ENCODE measurements around the gene C16orf95. TPM values are rescaled to one million over a fixed set of nuclear protein-coding genes. Genes with fewer than 3 reads are reported as not detected.

Gene C16orf95
- total RNA-seq, 2 donors from 2014 or later = 0.91 to 8.0 TPM

DNA sequence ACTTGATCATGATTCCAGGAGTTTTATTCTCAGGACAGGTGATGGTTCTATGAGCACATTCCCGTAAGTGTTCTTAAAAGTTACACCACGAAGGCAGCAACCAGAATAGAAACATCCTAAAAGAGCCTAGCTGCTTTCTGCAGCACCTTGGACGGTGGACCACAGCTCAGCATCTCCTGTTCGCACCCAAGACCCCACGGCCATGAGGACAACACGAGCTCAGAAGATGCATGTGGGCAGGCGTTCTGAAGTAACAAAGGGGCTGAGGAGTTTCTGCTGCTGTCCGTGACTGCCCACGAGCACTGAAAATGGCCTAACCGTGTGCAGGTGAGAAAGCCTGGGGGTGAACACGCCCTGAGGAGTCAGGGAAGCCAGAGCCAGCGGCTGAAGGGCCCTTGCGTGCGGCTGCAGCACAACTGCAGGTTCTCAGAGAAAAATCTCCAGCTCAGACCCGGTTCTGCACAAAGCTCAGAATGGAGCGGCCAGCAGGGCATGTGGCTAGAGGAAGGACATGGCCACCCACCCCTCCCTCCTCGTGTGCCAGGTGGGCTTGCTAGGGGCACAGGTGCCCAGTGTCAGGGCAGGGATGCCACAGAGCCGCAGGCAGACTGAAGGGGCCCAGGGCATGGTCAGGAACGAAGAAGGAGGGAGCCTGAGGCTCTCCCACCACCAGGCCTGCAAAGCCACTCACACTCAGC lies 10.8 kb upstream of the C16orf95 start:
- Histone ChIP-seq H3K4me3 (no peak overlapping the region), H3K4me1 (replicated peaks) (no peaks in the 10 kb centered on the region), H3K27me3 (replicated peaks; ENCODE audit: insufficient read depth) (no peaks in the 10 kb centered on the region), H3K36me3 (peaks cover under 1 to 8% of the 10 kb centered on the region in 2 donors), H3K9me3 (no peaks in the 10 kb centered on the region), H3K27ac (no peak overlapping the region)
- intact Hi-C loops (cut with DNase I) = no loop called here
- 92% methylated on average over 19 of the region's 19 CpGs for WGBS
- no peak for DNase-seq (ENCODE audit: low spot score)
- TF ChIP-seq, protein P1, sequence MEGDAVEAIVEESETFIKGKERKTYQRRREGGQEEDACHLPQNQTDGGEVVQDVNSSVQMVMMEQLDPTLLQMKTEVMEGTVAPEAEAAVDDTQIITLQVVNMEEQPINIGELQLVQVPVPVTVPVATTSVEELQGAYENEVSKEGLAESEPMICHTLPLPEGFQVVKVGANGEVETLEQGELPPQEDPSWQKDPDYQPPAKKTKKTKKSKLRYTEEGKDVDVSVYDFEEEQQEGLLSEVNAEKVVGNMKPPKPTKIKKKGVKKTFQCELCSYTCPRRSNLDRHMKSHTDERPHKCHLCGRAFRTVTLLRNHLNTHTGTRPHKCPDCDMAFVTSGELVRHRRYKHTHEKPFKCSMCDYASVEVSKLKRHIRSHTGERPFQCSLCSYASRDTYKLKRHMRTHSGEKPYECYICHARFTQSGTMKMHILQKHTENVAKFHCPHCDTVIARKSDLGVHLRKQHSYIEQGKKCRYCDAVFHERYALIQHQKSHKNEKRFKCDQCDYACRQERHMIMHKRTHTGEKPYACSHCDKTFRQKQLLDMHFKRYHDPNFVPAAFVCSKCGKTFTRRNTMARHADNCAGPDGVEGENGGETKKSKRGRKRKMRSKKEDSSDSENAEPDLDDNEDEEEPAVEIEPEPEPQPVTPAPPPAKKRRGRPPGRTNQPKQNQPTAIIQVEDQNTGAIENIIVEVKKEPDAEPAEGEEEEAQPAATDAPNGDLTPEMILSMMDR (IDR thresholded peaks at IDR 0.05) = no peak
- TF ChIP-seq POLR2A (IDR thresholded peaks at IDR 0.05) (no peak), POLR2AphosphoS5 (IDR thresholded peaks at IDR 0.05) (no peak)

DNA sequence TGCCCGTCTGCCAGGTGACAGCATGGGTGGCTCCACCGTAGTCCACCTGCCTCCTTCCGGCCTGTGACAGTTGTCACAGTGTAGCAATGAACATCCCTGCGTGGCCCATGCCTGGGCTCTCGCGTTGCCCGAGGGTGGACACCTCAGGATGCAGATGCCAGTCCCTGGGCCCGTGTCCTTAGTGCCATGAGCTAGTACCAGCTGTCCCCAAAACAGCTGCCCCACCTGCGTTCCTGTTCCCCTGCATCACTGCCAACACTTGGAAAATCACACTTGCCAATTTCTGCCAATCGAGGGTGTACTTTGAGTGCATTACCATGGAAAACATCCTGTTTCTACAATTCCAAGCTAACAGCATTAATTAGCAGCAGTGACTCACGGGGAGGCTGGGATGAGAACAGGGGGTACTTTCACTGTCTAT lies 9.0 kb upstream of the C16orf95 start:
- Histone ChIP-seq H3K36me3 (peaks cover 0 to 8% of the 10 kb centered on the region in 2 donors), H3K27me3 (replicated peaks; ENCODE audit: insufficient read depth) (no peaks in the 10 kb centered on the region), H3K9me3 (no peaks in the 10 kb centered on the region), H3K27ac (no peak overlapping the region), H3K4me3 (no peak overlapping the region), H3K4me1 (replicated peaks) (no peaks in the 10 kb centered on the region)
- no peak for TF ChIP-seq POLR2A (IDR thresholded peaks at IDR 0.05)
- TF ChIP-seq POLR2AphosphoS5 (IDR thresholded peaks at IDR 0.05) = no peak
- TF ChIP-seq, protein P1 (IDR thresholded peaks at IDR 0.05) = no peak
- no peak for DNase-seq (ENCODE audit: low spot score)
- 68% methylated on average over 11 of the region's 11 CpGs for WGBS
- intact Hi-C loops (cut with DNase I) = no loop called here

DNA sequence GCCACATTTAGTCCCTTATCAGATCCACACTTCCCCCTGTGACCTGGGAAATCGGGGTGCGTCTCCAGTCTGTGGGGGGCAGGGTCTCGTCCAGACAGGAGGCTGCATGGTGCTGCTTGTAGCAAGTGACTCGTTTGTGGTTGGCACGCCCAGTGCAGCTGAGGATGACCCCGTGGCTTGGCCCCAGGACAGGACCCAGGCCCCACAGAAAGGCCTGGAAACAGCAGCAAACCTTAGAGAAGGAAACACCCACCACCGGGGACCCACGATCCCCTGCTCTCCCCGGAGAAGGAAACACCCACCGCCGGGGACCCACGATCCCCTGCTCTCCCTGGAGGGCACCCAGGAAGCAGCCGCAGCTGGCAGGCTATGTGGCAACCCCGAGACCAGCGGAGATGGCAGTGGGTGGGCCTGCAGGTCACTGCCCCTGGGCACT lies 8.2 kb upstream of the C16orf95 start:
- no peak for DNase-seq (ENCODE audit: low spot score)
- 72% methylated on average over 15 of the region's 15 CpGs for WGBS

DNA sequence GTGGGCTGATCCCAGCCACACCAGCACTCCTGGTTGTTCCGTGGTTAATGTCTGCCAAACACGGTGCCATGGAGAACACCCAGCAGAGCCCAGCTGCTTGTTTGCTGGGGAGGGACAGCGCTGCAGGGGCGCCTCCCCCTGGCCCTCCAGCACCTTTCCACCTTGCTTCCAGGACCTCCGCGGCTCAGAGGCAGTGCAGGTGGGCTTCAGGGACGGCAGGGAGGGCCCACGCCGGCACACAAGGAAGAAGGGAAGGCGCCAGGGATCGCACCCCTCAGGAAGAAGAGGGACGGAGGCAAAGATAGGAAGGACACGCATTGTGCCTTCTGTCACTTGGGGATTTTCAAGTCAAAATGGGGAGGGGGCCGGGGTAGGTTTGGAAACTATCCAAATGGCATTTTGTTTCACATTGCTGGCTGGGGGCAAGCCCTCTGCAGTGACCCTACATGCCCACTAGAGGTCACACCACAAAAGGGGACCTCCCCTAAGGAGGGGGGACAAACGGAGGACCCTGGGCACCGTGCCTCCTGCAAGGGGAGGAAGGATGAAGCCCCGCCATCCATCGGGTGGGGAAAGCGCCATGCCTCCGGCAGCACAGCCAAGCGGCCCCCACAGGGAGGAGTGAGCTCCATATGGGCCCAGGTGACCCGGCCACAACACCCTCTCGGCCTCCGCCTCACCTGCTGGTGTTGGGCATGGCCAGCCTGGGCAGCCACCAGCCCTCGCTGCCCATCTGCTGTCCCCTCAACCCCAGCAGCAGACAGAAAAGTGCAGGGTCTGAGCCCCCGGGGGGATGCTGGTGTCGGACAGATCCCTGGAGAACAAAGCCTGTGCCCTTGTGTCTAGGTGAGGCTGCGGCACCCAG lies 7.5 kb upstream of the C16orf95 start:
- no peaks in the 10 kb centered on the region for H3K4me1 ChIP-seq (replicated peaks)
- no peak overlapping the region for H3K4me3 ChIP-seq
- 48% methylated on average over 28 of the region's 28 CpGs for WGBS
- no peak for TF ChIP-seq POLR2AphosphoS5 (IDR thresholded peaks at IDR 0.05)
- no peak for TF ChIP-seq POLR2A (IDR thresholded peaks at IDR 0.05)
- TF ChIP-seq, protein P1 (IDR thresholded peaks at IDR 0.05) = peak; percentile 29 to 71 (median 59)
- no peaks in the 10 kb centered on the region for H3K9me3 ChIP-seq
- no peaks in the 10 kb centered on the region for H3K27me3 ChIP-seq (replicated peaks; ENCODE audit: insufficient read depth)
- intact Hi-C loops (cut with DNase I) = no loop called here
- no peak overlapping the region for H3K27ac ChIP-seq
- no peaks in the 10 kb centered on the region for H3K36me3 ChIP-seq
- DNase-seq (ENCODE audit: low spot score) = no peak

More for the DNA sequence above, 8.2 kb upstream of the C16orf95 start:
- H3K36me3 ChIP-seq = peaks cover 0 to 3% of the 10 kb centered on the region in 2 donors
- TF ChIP-seq POLR2A (IDR thresholded peaks at IDR 0.05) (no peak), POLR2AphosphoS5 (IDR thresholded peaks at IDR 0.05) (no peak)
- TF ChIP-seq, protein P1 (IDR thresholded peaks at IDR 0.05) = no peak
- no peak overlapping the region for H3K27ac ChIP-seq
- no peaks in the 10 kb centered on the region for H3K9me3 ChIP-seq
- no peaks in the 10 kb centered on the region for H3K27me3 ChIP-seq (replicated peaks; ENCODE audit: insufficient read depth)
- intact Hi-C loops (cut with DNase I) = no loop called here
- H3K4me3 ChIP-seq = no peak overlapping the region
- no peaks in the 10 kb centered on the region for H3K4me1 ChIP-seq (replicated peaks)

Data from prostate gland (tissue), 2 donors.